ENCODE data around the gene XYLB. TPM values are rescaled to one million over a fixed set of nuclear protein-coding genes. Genes with fewer than 3 reads are reported as not detected.

Gene XYLB
- total and polyA plus RNA-seq, 2 of the 13 experiments (the other 11 are each of a cell fraction or from before 2014, with no cell fraction given) = 25.9 to 30.0 TPM

DNA sequence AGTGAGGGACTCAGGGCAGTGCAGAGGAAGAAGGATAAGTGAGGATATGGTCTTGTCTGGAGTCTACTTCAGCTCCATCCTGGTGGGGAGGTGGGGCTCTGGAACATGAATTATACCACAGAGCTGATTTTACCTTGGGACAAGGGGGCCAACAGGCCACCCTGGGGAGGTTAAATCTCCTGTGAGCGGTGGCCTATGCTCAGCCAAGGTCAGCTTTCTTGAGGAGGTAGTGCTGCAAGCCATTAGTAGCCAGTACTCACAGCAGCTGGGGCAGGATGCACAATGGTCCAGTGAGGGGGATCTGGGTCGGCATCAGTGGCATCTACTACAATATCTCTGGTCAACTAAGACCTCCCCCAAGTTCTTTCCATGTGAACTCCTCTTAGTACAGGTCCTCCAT, 49.7 kb downstream of the XYLB start:
- no peak for DNase-seq (ENCODE audit: low spot score)

More for the DNA sequence above, 49.7 kb downstream of the XYLB start:
- in situ Hi-C loops (cut with HindIII; ENCODE audit: extremely low pct_ligation_motif_present, low pct_unique_long_range_greater_than_20kb) (no loop called here), intact Hi-C loops (cut with micrococcal nuclease; ENCODE audit: unreplicated experiment) (no loop called here)
- ChIA-PET CTCF (ENCODE audit: low intra/inter-chr PET ratio, low total read pairs) (no interaction called here), POLR2A (no interaction called here)
- FAIRE-seq (no peak), ATAC-seq (no peak)
- no peak overlapping the region for H3K27ac ChIP-seq (ENCODE audit: extremely low read length, insufficient read depth, low read length)
- peaks cover 20% of the 10 kb centered on the region for H3K4me1 ChIP-seq (ENCODE audit: insufficient read depth, low read length)
- H3K4me2 ChIP-seq (ENCODE audit: low read depth, low read length) = no peak overlapping the region
- no peaks in the 10 kb centered on the region for H3K79me2 ChIP-seq (ENCODE audit: insufficient read depth, low read length)
- peaks cover 36 to 77% of the 10 kb centered on the region in 2 experiments for H3K36me3 ChIP-seq (replicated peaks in 1 of 2; ENCODE audit: control insufficient read depth in 1 of 2, insufficient read depth in 2 of 2, low read length in 2 of 2)
- TF ChIP-seq REL (CRISPR knock-in tag; conservative IDR thresholded peaks at IDR 0.05) = no peak
- no peak for TF ChIP-seq POLR2AphosphoS5 (IDR thresholded peaks at IDR 0.05; ENCODE audit: low read depth, low read length)
- TF ChIP-seq ZKSCAN8 (CRISPR knock-in tag; IDR thresholded peaks at IDR 0.05; ENCODE audit: borderline replicate concordance) = no peak
- TF ChIP-seq ZBTB21 (CRISPR knock-in tag; IDR thresholded peaks at IDR 0.05) = no peak
- TF ChIP-seq, protein P1, sequence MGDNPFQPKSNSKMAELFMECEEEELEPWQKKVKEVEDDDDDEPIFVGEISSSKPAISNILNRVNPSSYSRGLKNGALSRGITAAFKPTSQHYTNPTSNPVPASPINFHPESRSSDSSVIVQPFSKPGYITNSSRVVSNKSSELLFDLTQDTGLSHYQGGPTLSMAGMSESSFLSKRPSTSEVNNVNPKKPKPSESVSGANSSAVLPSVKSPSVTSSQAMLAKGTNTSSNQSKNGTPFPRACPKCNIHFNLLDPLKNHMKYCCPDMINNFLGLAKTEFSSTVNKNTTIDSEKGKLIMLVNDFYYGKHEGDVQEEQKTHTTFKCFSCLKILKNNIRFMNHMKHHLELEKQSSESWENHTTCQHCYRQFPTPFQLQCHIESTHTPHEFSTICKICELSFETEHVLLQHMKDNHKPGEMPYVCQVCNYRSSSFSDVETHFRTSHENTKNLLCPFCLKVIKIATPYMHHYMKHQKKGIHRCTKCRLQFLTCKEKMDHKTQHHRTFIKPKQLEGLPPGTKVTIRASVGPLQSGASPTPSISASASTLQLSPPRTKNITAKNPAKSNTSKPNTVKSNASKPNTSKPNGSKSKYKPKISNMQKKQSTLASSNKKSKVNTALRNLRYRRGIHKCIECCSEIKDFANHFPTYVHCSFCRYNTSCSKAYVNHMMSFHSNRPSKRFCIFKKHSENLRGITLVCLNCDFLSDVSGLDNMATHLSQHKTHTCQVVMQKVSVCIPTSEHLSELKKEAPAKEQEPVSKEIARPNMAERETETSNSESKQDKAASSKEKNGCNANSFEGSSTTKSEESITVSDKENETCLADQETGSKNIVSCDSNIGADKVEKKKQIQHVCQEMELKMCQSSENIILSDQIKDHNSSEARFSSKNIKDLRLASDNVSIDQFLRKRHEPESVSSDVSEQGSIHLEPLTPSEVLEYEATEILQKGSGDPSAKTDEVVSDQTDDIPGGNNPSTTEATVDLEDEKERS (CRISPR knock-in tag; IDR thresholded peaks at IDR 0.05) = no peak
- no peak for TF ChIP-seq ZIK1 (CRISPR knock-in tag; IDR thresholded peaks at IDR 0.05; ENCODE audit: borderline replicate concordance, low read depth)
- TF ChIP-seq MBD4 (IDR thresholded peaks at IDR 0.05; ENCODE audit: borderline replicate concordance, low read length) = no peak
- TF ChIP-seq ARHGAP35 (CRISPR knock-in tag; IDR thresholded peaks at IDR 0.05; ENCODE audit: borderline replicate concordance) = no peak
- TF ChIP-seq, protein P2, sequence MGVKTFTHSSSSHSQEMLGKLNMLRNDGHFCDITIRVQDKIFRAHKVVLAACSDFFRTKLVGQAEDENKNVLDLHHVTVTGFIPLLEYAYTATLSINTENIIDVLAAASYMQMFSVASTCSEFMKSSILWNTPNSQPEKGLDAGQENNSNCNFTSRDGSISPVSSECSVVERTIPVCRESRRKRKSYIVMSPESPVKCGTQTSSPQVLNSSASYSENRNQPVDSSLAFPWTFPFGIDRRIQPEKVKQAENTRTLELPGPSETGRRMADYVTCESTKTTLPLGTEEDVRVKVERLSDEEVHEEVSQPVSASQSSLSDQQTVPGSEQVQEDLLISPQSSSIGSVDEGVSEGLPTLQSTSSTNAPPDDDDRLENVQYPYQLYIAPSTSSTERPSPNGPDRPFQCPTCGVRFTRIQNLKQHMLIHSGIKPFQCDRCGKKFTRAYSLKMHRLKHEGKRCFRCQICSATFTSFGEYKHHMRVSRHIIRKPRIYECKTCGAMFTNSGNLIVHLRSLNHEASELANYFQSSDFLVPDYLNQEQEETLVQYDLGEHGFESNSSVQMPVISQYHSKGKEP (CRISPR knock-in tag; IDR thresholded peaks at IDR 0.05) = no peak
- no peak for TF ChIP-seq RBFOX2 (IDR thresholded peaks at IDR 0.05; ENCODE audit: low read depth, low read length)
- no peak for TF ChIP-seq NCOA1 (CRISPR knock-in tag; IDR thresholded peaks at IDR 0.05)
- no peak for TF ChIP-seq ZNF678 (CRISPR knock-in tag; IDR thresholded peaks at IDR 0.05)
- TF ChIP-seq, protein P3, sequence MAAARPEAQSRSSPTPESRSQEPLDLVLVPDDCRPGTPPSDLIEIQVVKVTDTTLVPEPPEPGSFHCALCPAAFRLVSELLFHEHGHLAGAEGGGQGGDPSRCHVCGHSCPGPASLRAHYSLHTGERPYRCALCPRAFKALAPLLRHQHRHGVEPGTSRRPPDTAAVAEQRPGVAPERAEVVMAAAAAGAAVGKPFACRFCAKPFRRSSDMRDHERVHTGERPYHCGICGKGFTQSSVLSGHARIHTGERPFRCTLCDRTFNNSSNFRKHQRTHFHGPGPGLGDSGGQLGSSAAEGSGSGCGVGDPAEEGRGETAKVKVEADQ (CRISPR knock-in tag; IDR thresholded peaks at IDR 0.05; ENCODE audit: borderline replicate concordance) = no peak
- TF ChIP-seq ZNF3 (CRISPR knock-in tag; IDR thresholded peaks at IDR 0.05) = no peak
- no peak for TF ChIP-seq ZBTB42 (CRISPR knock-in tag; IDR thresholded peaks at IDR 0.05)
- TF ChIP-seq, protein P4, sequence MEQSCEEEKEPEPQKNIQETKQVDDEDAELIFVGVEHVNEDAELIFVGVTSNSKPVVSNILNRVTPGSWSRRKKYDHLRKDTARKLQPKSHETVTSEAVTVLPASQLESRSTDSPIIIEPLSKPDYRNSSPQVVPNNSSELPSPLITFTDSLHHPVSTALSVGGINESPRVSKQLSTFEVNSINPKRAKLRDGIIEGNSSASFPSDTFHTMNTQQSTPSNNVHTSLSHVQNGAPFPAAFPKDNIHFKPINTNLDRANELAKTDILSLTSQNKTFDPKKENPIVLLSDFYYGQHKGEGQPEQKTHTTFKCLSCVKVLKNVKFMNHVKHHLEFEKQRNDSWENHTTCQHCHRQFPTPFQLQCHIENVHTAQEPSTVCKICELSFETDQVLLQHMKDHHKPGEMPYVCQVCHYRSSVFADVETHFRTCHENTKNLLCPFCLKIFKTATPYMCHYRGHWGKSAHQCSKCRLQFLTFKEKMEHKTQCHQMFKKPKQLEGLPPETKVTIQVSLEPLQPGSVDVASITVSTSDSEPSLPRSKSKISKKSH (CRISPR knock-in tag; IDR thresholded peaks at IDR 0.05; ENCODE audit: borderline replicate concordance) = no peak
- no peak for TF ChIP-seq EP300 (IDR thresholded peaks at IDR 0.05; ENCODE audit: low read depth in 2 of 2, low read length in 2 of 2)
- no peak for TF ChIP-seq EP300 (CRISPR knock-in tag; IDR thresholded peaks at IDR 0.05; ENCODE audit: borderline replicate concordance)
- H3K9ac ChIP-seq (ENCODE audit: insufficient read depth, low read depth, low read length) = no peak overlapping the region
- H2AFZ ChIP-seq (ENCODE audit: low read length) = no peak overlapping the region
- no peak overlapping the region for H3K4me3 ChIP-seq (replicated peaks in 1 of 3; ENCODE audit: insufficient read depth in 1 of 3, low read depth in 2 of 3, low read length in 3 of 3)
- no peaks in the 10 kb centered on the region; the same call in 1 of the 2 replicates for H4K20me1 ChIP-seq (ENCODE audit: insufficient read depth, low read length)
- no peaks in the 10 kb centered on the region for H3K27me3 ChIP-seq (ENCODE audit: control insufficient read depth in 1 of 2, insufficient read depth in 2 of 2, low read length in 2 of 2)
- WGBS (ENCODE audit: low lambda C conversion rate) = 100% methylated on average over 1 of the region's 2 CpGs
- no peaks in the 10 kb centered on the region for H3K9me3 ChIP-seq (ENCODE audit: low read length)
- no TSS peak for BruUV-seq (replicated peaks)

All from HepG2 (cell line).